ENCODE measurements around the gene PAX3.

Gene PAX3

GRCh38 chr2:222264791-222265320, 33.9 kb downstream of the PAX3 start:
- DNase-seq, result peak; percentile 55

- peak; percentile 16 for DNase-seq
Measured at GRCh38 chr2:222261504-222261903, 37.3 kb downstream of the PAX3 start.

GRCh38 chr2:222257645-222258044, 41.2 kb downstream of the PAX3 start:
- no peak for DNase-seq

- DNase-seq, result no peak
Measured at GRCh38 chr2:222256250-222256649, 42.5 kb downstream of the PAX3 start.

- no peak for DNase-seq
Measured at GRCh38 chr2:222255090-222255489, 43.7 kb downstream of the PAX3 start.

GRCh38 chr2:222250313-222250712, 48.5 kb downstream of the PAX3 start:
- no peak for DNase-seq

- no peak for DNase-seq
Measured at GRCh38 chr2:222249444-222249843, 49.4 kb downstream of the PAX3 start.

- no peak for DNase-seq
Measured at GRCh38 chr2:222248818-222249217, 50.0 kb downstream of the PAX3 start.

- DNase-seq, result no peak
Measured at GRCh38 chr2:222248256-222248655, 50.5 kb downstream of the PAX3 start.

- DNase-seq, result no peak
Measured at GRCh38 chr2:222242532-222242931, 56.3 kb downstream of the PAX3 start.

GRCh38 chr2:222241128-222241870, 57.5 kb downstream of the PAX3 start:
- DNase-seq, result no peak

- no peak for DNase-seq
Measured at GRCh38 chr2:222240676-222241049, 58.1 kb downstream of the PAX3 start.

GRCh38 chr2:222239945-222240675, 58.7 kb downstream of the PAX3 start:
- DNase-seq, result no peak

GRCh38 chr2:222239091-222239490, 59.7 kb downstream of the PAX3 start:
- DNase-seq, result no peak

- DNase-seq, result no peak
Measured at GRCh38 chr2:222238072-222238471, 60.7 kb downstream of the PAX3 start.

GRCh38 chr2:222232839-222233238, 66.0 kb downstream of the PAX3 start:
- DNase-seq, result no peak

GRCh38 chr2:222232372-222232771, 66.4 kb downstream of the PAX3 start:
- no peak for DNase-seq

GRCh38 chr2:222228054-222228453, 70.7 kb downstream of the PAX3 start:
- DNase-seq, result no peak

GRCh38 chr2:222218786-222219185, 80.0 kb downstream of the PAX3 start:
- DNase-seq, result no peak

- DNase-seq, result no peak
Measured at GRCh38 chr2:222217712-222218111, 81.1 kb downstream of the PAX3 start.

- DNase-seq, result no peak
Measured at GRCh38 chr2:222214885-222215284, 83.9 kb downstream of the PAX3 start.

- DNase-seq, result no peak
Measured at GRCh38 chr2:222213049-222213448, 85.7 kb downstream of the PAX3 start.

GRCh38 chr2:222212571-222212970, 86.2 kb downstream of the PAX3 start:
- DNase-seq, result no peak

GRCh38 chr2:222208010-222208690, 90.6 kb downstream of the PAX3 start:
- DNase-seq, result peak; percentile 45
